H1 (cell line): ENCODE measurements around the gene ONECUT3.

Experiments
- CBX5 ChIP-seq: fragments of 300-800, 300-1000 bp; sonication (generic); IDR thresholded peaks from 2 replicates; pipeline ENCODE4 v1.7.1; 2016; ENCODE audit warnings: antibody characterized with exemption, low read length, low read depth
- CHD2 ChIP-seq: IDR thresholded peaks from 2 replicates; pipeline ENCODE4 v1.6.1; 2012; ENCODE audit warnings: low read length, improper control_type of control experiment
- CTCF ChIP-seq, 3 experiments: IDR thresholded peaks; 1 replicate in 2 of 3; 2 replicates in 1 of 3; pipeline versions ENCODE4 v1.5.1 to v1.6.1; 2011; ENCODE audit warnings: low read length in 3 of 3, mild to moderate bottlenecking in 3 of 3, inconsistent platforms in 2 of 3, low read depth in 1 of 3, moderate library complexity in 1 of 3; ENCODE audit not compliant: insufficient read depth in 1 of 3; ENCODE audit errors: control extremely low read depth in 1 of 3
- EP300 ChIP-seq, 2 experiments: IDR thresholded peaks; 1 replicate in 1 of 2; 2 replicates in 1 of 2; pipeline ENCODE4 v1.6.1; 2011 to 2012; ENCODE audit warnings: low read depth in 2 of 2, low read length in 2 of 2, mild to moderate bottlenecking in 2 of 2, borderline replicate concordance in 1 of 2, inconsistent platforms in 1 of 2, moderate library complexity in 1 of 2
- EZH2 ChIP-seq: fragments of 200-600 bp; sonication (generic); IDR thresholded peaks from 2 replicates; pipeline ENCODE4 v1.7.1; 2012; ENCODE audit warnings: low read depth, mild to moderate bottlenecking, moderate library complexity, low read length, inconsistent platforms; ENCODE audit not compliant: severe bottlenecking
- GABPA ChIP-seq: IDR thresholded peaks from 2 replicates; pipeline ENCODE4 v1.6.1; 2011; ENCODE audit warnings: mild to moderate bottlenecking, low read length, moderate library complexity, borderline replicate concordance; ENCODE audit not compliant: insufficient read depth
- KDM5A ChIP-seq: fragments of 200-600 bp; IDR thresholded peaks from 2 replicates; pipeline ENCODE4 v1.7.1; 2012; ENCODE audit warnings: mild to moderate bottlenecking, low read length, inconsistent platforms, mixed read lengths
- PHF8 ChIP-seq: fragments of 200-600 bp; sonication (generic); conservative IDR thresholded peaks from 2 replicates; pipeline ENCODE4 v1.7.1; 2012; ENCODE audit warnings: low read depth, mild to moderate bottlenecking, inconsistent platforms, low read length, moderate library complexity
- POLR2A ChIP-seq, 2 experiments: IDR thresholded peaks; 1 replicate in 1 of 2; 2 replicates in 1 of 2; pipeline ENCODE4 v1.6.1; 2011; ENCODE audit warnings: low read depth in 2 of 2, low read length in 2 of 2, mild to moderate bottlenecking in 2 of 2; ENCODE audit errors: control extremely low read depth in 1 of 2
- POLR2AphosphoS5 ChIP-seq: IDR thresholded peaks from 2 replicates; pipeline ENCODE4 v1.6.1; 2011; ENCODE audit warnings: low read depth, low read length
- TBP ChIP-seq: IDR thresholded peaks from 2 replicates; pipeline ENCODE4 v1.6.1; 2011; ENCODE audit warnings: low read depth, low read length, improper control_type of control experiment
- ZNF274 ChIP-seq: IDR thresholded peaks from 2 replicates; pipeline ENCODE4 v1.7.0; 2012; ENCODE audit warnings: low read length, borderline replicate concordance; ENCODE audit errors: extremely low read depth
- TF ChIP-seq, protein P1 (sequence below): fragments of 300-600 bp; sonication (generic); IDR thresholded peaks from 2 replicates; pipeline ENCODE4 v1.7.1; 2012; ENCODE audit warnings: low read length, moderate library complexity, mild to moderate bottlenecking, inconsistent platforms; ENCODE audit not compliant: insufficient replicate concordance

GRCh38 chr19:1808395-1808731, 55.1 kb downstream of the ONECUT3 start:
- TF ChIP-seq CTCF (IDR thresholded peaks at IDR 0.05; ENCODE audit: control extremely low read depth in 1 of 3, insufficient read depth in 1 of 3, low read depth in 1 of 3, low read length in 3 of 3) (no peak), CHD2 (no peak), PHF8 (no peak), TBP (no peak), KDM5A (no peak), POLR2AphosphoS5 (no peak), POLR2A (IDR thresholded peaks at IDR 0.05; ENCODE audit: control extremely low read depth in 1 of 2, low read depth in 2 of 2, low read length in 2 of 2) (no peak), EP300 (IDR thresholded peaks at IDR 0.05; ENCODE audit: borderline replicate concordance in 1 of 2, low read depth in 2 of 2, low read length in 2 of 2) (no peak), CBX5 (no peak), EZH2 (no peak), GABPA (no peak), ZNF274 (no peak)
- TF ChIP-seq, protein P1, sequence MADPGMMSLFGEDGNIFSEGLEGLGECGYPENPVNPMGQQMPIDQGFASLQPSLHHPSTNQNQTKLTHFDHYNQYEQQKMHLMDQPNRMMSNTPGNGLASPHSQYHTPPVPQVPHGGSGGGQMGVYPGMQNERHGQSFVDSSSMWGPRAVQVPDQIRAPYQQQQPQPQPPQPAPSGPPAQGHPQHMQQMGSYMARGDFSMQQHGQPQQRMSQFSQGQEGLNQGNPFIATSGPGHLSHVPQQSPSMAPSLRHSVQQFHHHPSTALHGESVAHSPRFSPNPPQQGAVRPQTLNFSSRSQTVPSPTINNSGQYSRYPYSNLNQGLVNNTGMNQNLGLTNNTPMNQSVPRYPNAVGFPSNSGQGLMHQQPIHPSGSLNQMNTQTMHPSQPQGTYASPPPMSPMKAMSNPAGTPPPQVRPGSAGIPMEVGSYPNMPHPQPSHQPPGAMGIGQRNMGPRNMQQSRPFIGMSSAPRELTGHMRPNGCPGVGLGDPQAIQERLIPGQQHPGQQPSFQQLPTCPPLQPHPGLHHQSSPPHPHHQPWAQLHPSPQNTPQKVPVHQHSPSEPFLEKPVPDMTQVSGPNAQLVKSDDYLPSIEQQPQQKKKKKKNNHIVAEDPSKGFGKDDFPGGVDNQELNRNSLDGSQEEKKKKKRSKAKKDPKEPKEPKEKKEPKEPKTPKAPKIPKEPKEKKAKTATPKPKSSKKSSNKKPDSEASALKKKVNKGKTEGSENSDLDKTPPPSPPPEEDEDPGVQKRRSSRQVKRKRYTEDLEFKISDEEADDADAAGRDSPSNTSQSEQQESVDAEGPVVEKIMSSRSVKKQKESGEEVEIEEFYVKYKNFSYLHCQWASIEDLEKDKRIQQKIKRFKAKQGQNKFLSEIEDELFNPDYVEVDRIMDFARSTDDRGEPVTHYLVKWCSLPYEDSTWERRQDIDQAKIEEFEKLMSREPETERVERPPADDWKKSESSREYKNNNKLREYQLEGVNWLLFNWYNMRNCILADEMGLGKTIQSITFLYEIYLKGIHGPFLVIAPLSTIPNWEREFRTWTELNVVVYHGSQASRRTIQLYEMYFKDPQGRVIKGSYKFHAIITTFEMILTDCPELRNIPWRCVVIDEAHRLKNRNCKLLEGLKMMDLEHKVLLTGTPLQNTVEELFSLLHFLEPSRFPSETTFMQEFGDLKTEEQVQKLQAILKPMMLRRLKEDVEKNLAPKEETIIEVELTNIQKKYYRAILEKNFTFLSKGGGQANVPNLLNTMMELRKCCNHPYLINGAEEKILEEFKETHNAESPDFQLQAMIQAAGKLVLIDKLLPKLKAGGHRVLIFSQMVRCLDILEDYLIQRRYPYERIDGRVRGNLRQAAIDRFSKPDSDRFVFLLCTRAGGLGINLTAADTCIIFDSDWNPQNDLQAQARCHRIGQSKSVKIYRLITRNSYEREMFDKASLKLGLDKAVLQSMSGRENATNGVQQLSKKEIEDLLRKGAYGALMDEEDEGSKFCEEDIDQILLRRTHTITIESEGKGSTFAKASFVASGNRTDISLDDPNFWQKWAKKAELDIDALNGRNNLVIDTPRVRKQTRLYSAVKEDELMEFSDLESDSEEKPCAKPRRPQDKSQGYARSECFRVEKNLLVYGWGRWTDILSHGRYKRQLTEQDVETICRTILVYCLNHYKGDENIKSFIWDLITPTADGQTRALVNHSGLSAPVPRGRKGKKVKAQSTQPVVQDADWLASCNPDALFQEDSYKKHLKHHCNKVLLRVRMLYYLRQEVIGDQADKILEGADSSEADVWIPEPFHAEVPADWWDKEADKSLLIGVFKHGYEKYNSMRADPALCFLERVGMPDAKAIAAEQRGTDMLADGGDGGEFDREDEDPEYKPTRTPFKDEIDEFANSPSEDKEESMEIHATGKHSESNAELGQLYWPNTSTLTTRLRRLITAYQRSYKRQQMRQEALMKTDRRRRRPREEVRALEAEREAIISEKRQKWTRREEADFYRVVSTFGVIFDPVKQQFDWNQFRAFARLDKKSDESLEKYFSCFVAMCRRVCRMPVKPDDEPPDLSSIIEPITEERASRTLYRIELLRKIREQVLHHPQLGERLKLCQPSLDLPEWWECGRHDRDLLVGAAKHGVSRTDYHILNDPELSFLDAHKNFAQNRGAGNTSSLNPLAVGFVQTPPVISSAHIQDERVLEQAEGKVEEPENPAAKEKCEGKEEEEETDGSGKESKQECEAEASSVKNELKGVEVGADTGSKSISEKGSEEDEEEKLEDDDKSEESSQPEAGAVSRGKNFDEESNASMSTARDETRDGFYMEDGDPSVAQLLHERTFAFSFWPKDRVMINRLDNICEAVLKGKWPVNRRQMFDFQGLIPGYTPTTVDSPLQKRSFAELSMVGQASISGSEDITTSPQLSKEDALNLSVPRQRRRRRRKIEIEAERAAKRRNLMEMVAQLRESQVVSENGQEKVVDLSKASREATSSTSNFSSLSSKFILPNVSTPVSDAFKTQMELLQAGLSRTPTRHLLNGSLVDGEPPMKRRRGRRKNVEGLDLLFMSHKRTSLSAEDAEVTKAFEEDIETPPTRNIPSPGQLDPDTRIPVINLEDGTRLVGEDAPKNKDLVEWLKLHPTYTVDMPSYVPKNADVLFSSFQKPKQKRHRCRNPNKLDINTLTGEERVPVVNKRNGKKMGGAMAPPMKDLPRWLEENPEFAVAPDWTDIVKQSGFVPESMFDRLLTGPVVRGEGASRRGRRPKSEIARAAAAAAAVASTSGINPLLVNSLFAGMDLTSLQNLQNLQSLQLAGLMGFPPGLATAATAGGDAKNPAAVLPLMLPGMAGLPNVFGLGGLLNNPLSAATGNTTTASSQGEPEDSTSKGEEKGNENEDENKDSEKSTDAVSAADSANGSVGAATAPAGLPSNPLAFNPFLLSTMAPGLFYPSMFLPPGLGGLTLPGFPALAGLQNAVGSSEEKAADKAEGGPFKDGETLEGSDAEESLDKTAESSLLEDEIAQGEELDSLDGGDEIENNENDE, result no peak
